ENCODE data around the gene SPTBN2. TPM values are rescaled to one million over a fixed set of nuclear protein-coding genes. Genes with fewer than 3 reads are reported as not detected.

SPTBN2 gene
- total and polyA plus RNA-seq, 9 donors, result 1.4 to 26.9 (median 6.2) TPM

DNA sequence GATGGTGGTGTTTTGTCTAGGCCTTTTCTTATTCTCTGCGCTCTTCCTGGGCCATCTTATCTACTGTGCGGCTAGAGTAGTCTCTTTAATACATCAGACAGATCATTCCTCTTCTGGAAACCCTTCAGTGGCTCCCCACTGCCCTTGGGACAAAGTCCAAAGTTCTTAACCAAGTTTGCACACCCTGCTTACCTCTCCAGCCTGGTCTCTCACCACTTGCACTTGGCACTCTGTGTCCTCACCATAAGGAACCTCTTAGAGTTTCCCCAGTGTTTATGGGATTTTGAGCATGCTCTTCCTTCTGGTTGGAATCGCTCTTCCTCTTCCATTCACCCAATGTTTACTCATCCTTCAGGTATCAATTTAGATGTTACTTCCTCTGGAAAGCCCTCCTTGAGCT is 5.2 kb upstream of the SPTBN2 start:
- Histone ChIP-seq H3K4me1 (ENCODE audit: insufficient read depth) (no peaks in the 10 kb centered on the region), H3K36me3 (no peaks in the 10 kb centered on the region), H3K27me3 (no peaks in the 10 kb centered on the region), H3K27ac (no peak overlapping the region), H3K9me3 (no peaks in the 10 kb centered on the region), H3K4me3 (no peak overlapping the region)
- intact Hi-C loops (cut with DNase I), result no loop called here
- TF ChIP-seq EP300 (IDR thresholded peaks at IDR 0.05), result no peak
- no peak for DNase-seq
- WGBS, 3 donors, result 90 to 94% (median 93%) methylated on average over 3 of the region's 3 CpGs

GRCh38 chr11:66729447-66729846 is 431 bp upstream of the SPTBN2 start:
- TF ChIP-seq CTCF (IDR thresholded peaks at IDR 0.05), result no peak
- no peak for TF ChIP-seq POLR2A (IDR thresholded peaks at IDR 0.05)
- no peak for TF ChIP-seq EP300 (IDR thresholded peaks at IDR 0.05)
- Histone ChIP-seq H3K36me3 (no peaks in the 10 kb centered on the region), H3K4me3 (no peak overlapping the region), H3K27me3 (no peaks in the 10 kb centered on the region), H3K27ac (no peak overlapping the region), H3K4me1 (ENCODE audit: insufficient read depth) (peaks cover 2% of the 10 kb centered on the region), H3K9me3 (no peaks in the 10 kb centered on the region)
- WGBS, 3 donors, result 86 to 88% (median 87%) methylated on average over 4 of the region's 4 CpGs
- no peak for DNase-seq
- intact Hi-C loops (cut with DNase I), result no loop called here

- no peaks in the 10 kb centered on the region for H3K9me3 ChIP-seq
- intact Hi-C loops (cut with DNase I), result no loop called here
- DNase-seq, result no peak
- no peaks in the 10 kb centered on the region for H3K27me3 ChIP-seq
- peak overlapping the region in 1 of 2 donors; percentile 36 for H3K27ac ChIP-seq
- TF ChIP-seq CTCF (IDR thresholded peaks at IDR 0.05) (no peak), POLR2A (IDR thresholded peaks at IDR 0.05) (no peak), EP300 (IDR thresholded peaks at IDR 0.05) (no peak)
- H3K4me1 ChIP-seq (ENCODE audit: insufficient read depth), result peaks cover 2% of the 10 kb centered on the region
- no peaks in the 10 kb centered on the region for H3K36me3 ChIP-seq
- 1 to 2% (median 1%) methylated on average over 34 to 105 of the region's 114 CpGs for WGBS, 3 donors
- peak overlapping the region; percentile 43 for H3K4me3 ChIP-seq
These were observed 851 bp downstream of the SPTBN2 start for GRCh38 chr11:66728038-66728692.

DNA sequence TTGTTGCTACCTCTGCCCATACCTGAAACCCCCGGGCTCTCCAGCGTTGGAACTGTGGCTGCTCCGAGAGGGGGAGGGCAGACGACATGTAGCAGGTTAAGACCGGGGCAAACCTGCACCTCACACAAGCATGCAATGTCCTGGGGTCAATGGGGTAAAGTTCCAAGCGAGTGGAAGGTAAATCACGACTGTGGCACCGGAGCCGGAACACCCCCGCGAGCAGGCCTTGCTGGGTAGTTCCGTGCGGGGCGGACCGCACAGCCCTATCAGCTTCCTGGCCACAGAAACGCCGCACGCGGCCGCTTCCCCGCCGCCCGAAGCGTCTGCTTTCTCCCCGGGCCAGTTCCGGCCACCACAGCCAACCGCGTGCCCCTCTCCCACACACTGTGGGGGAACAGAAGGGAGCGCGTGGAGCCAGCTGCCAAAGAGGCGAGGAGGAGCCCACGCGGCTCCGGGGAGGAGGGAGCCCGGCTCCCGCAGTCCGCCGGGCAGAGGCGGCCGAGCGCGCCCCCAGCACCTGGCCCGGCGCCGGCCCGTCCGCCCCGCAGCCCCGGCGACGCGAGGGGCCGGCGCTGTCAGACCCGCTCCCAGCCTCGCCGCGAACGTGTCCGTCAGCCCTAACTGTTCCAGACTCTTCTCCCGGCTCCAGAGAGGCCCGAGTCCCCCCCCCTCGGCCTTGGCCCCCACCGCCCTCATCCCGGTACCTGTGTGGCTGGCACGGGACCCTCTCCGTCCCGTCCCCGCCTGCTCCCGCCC is 1.6 kb downstream of the SPTBN2 start:
- DNase-seq, result peak in 3 of 5 donors; percentile 55 to 73 (median 66)
- WGBS, 3 donors, result 1 to 3% (median 2%) methylated on average over 38 to 70 of the region's 70 CpGs
- Histone ChIP-seq H3K4me3 (peak overlapping the region; percentile 43), H3K27me3 (no peaks in the 10 kb centered on the region), H3K9me3 (no peaks in the 10 kb centered on the region), H3K36me3 (no peaks in the 10 kb centered on the region), H3K27ac (no peak overlapping the region), H3K4me1 (ENCODE audit: insufficient read depth) (peaks cover 2% of the 10 kb centered on the region)
- no peak for TF ChIP-seq CTCF (IDR thresholded peaks at IDR 0.05)
- no peak for TF ChIP-seq EP300 (IDR thresholded peaks at IDR 0.05)
- TF ChIP-seq POLR2A (IDR thresholded peaks at IDR 0.05), result no peak
- intact Hi-C loops (cut with DNase I), result no loop called here

- H3K27ac ChIP-seq, result no peak overlapping the region
- H3K27me3 ChIP-seq, result no peaks in the 10 kb centered on the region
- no peaks in the 10 kb centered on the region for H3K36me3 ChIP-seq
- no peaks in the 10 kb centered on the region for H3K9me3 ChIP-seq
- TF ChIP-seq EP300 (IDR thresholded peaks at IDR 0.05), result no peak
- no peak for TF ChIP-seq POLR2A (IDR thresholded peaks at IDR 0.05)
- no peak for TF ChIP-seq CTCF (IDR thresholded peaks at IDR 0.05)
- no peak for DNase-seq
- H3K4me1 ChIP-seq (ENCODE audit: insufficient read depth), result peaks cover 2% of the 10 kb centered on the region
- H3K4me3 ChIP-seq, result no peak overlapping the region
- intact Hi-C loops (cut with DNase I), result no loop called here
- 21 to 55% (median 39%) methylated on average over 10 of the region's 10 CpGs for WGBS, 3 donors
These were observed 3.4 kb downstream of the SPTBN2 start for GRCh38 chr11:66725647-66726046.

All from ovary (tissue), 9 donors.